DMS79 treated with DMSO at 0.1 percent for 48 hours (cell line): ENCODE measurements around the gene ST6GALNAC1.

Experiments
- DNase-seq: peaks from one replicate; lab custom pipeline; 2025; lab: John Stamatoyannopoulos, UW

The ST6GALNAC1 gene

GRCh38 chr17:76676629-76677028, 33.1 kb upstream of the ST6GALNAC1 start:
- no peak for DNase-seq

- no peak for DNase-seq
Observed at GRCh38 chr17:76675648-76676047, 32.1 kb upstream of the ST6GALNAC1 start.

GRCh38 chr17:76674600-76674999, 31.0 kb upstream of the ST6GALNAC1 start:
- no peak for DNase-seq

- no peak for DNase-seq
Observed at GRCh38 chr17:76673729-76674128, 30.2 kb upstream of the ST6GALNAC1 start.

GRCh38 chr17:76672892-76673291, 29.3 kb upstream of the ST6GALNAC1 start:
- no peak for DNase-seq

GRCh38 chr17:76672270-76672851, 28.8 kb upstream of the ST6GALNAC1 start:
- no peak for DNase-seq

GRCh38 chr17:76671912-76672262, 28.3 kb upstream of the ST6GALNAC1 start:
- DNase-seq: no peak

GRCh38 chr17:76671123-76671911, 27.8 kb upstream of the ST6GALNAC1 start:
- peak; percentile 94 for DNase-seq

- DNase-seq: peak; percentile 43
Observed at GRCh38 chr17:76670718-76671122, 27.2 kb upstream of the ST6GALNAC1 start.

GRCh38 chr17:76670020-76670717, 26.6 kb upstream of the ST6GALNAC1 start:
- DNase-seq: no peak

GRCh38 chr17:76667786-76668453, 24.4 kb upstream of the ST6GALNAC1 start:
- DNase-seq: no peak

- no peak for DNase-seq
Observed at GRCh38 chr17:76667491-76667755, 23.9 kb upstream of the ST6GALNAC1 start.

GRCh38 chr17:76660656-76661042, 17.1 kb upstream of the ST6GALNAC1 start:
- no peak for DNase-seq

- no peak for DNase-seq
Observed at GRCh38 chr17:76659928-76660655, 16.5 kb upstream of the ST6GALNAC1 start.

- DNase-seq: no peak
Observed at GRCh38 chr17:76658242-76658662, 14.7 kb upstream of the ST6GALNAC1 start.

- no peak for DNase-seq
Observed at GRCh38 chr17:76657505-76658241, 14.1 kb upstream of the ST6GALNAC1 start.

GRCh38 chr17:76654408-76654807, 10.9 kb upstream of the ST6GALNAC1 start:
- no peak for DNase-seq

GRCh38 chr17:76650504-76650903, 6.9 kb upstream of the ST6GALNAC1 start:
- no peak for DNase-seq

- no peak for DNase-seq
Observed at GRCh38 chr17:76646712-76647111, 3.2 kb upstream of the ST6GALNAC1 start.

- DNase-seq: no peak
Observed at GRCh38 chr17:76645481-76645880, 1.9 kb upstream of the ST6GALNAC1 start.

- no peak for DNase-seq
Observed at GRCh38 chr17:76644995-76645394, 1.4 kb upstream of the ST6GALNAC1 start.
